Liver (tissue), 9 donors: ENCODE data around the gene HP. TPM values are rescaled to one million over a fixed set of nuclear protein-coding genes. Genes with fewer than 3 reads are reported as not detected.
"Not testable (repeated sequence)": the region's sequence is repeated elsewhere in the genome, so short reads cannot be mapped to it uniquely, and the experiment has no call there.

ENCODE experiments used
- DNase-seq: peaks from one replicate; pipeline ENCODE4 v3.0.0-alpha.2; 2017; ENCODE audit warnings: low spot score
- H3K27ac ChIP-seq, 2 donors: one replicate each; pipeline ENCODE4 v1.7.0; 2013; ENCODE audit warnings: inconsistent platforms in 2 of 2, low read length in 2 of 2, control low read depth in 1 of 2, low read depth in 1 of 2, mild to moderate bottlenecking in 1 of 2
- H3K27me3 ChIP-seq, 4 donors: one replicate each; pipeline versions ENCODE4 v1.6.1 to v1.7.0; 2013; ENCODE audit warnings: low read length in 3 of 4, inconsistent platforms in 1 of 4, mild to moderate bottlenecking in 1 of 4, moderate library complexity in 1 of 4; ENCODE audit not compliant: control insufficient read depth in 4 of 4, insufficient read depth in 4 of 4
- H3K36me3 ChIP-seq, 4 donors: one replicate each; pipeline versions ENCODE4 v1.6.1 to v1.7.0; 2013; ENCODE audit warnings: low read length in 3 of 4, mild to moderate bottlenecking in 3 of 4, low read depth in 1 of 4, moderate library complexity in 1 of 4; ENCODE audit not compliant: control insufficient read depth in 4 of 4, insufficient read depth in 3 of 4
- H3K4me1 ChIP-seq, 4 donors: one replicate each; pipeline versions ENCODE4 v1.6.1 to v1.7.0; 2013; ENCODE audit warnings: low read length in 3 of 4, mild to moderate bottlenecking in 3 of 4, moderate library complexity in 1 of 4; ENCODE audit not compliant: control insufficient read depth in 4 of 4, insufficient read depth in 4 of 4
- H3K4me3 ChIP-seq, 3 donors: one replicate each; pipeline versions ENCODE4 v1.6.1 to v1.7.0; 2013; ENCODE audit warnings: low read length in 3 of 3, control low read depth in 1 of 3, low read depth in 1 of 3, mild to moderate bottlenecking in 1 of 3
- H3K9ac ChIP-seq, 2 donors: one replicate each; pipeline ENCODE4 v1.7.0; 2013; ENCODE audit warnings: low read length in 2 of 2, mild to moderate bottlenecking in 2 of 2, moderate library complexity in 2 of 2, control low read depth in 1 of 2, low read depth in 1 of 2
- H3K9me3 ChIP-seq, 4 donors: one replicate each; pipeline versions ENCODE4 v1.6.1 to v1.7.0; 2013; ENCODE audit warnings: low read length in 3 of 4; ENCODE audit not compliant: control insufficient read depth in 4 of 4
- EGR1 ChIP-seq, 2 donors: IDR thresholded peaks; 2 replicates each; pipeline ENCODE4 v1.6.1; 2016 to 2018; ENCODE audit warnings: antibody characterized with exemption in 2 of 2, low read depth in 2 of 2
- GABPA ChIP-seq, 2 donors: IDR thresholded peaks in 1 of 2; conservative IDR thresholded peaks in 1 of 2; 2 replicates each; pipeline ENCODE4 v1.6.1; 2016; ENCODE audit warnings: antibody characterized with exemption in 2 of 2, mild to moderate bottlenecking in 1 of 2, moderate library complexity in 1 of 2
- HNF4A ChIP-seq, 2 donors: conservative IDR thresholded peaks; 2 replicates each; pipeline ENCODE4 v1.6.1; 2016; ENCODE audit warnings: antibody characterized with exemption in 2 of 2, mild to moderate bottlenecking in 2 of 2
- HNF4G ChIP-seq: IDR thresholded peaks from 2 replicates; pipeline ENCODE4 v1.6.1; 2016; ENCODE audit warnings: antibody characterized with exemption
- NR2F2 ChIP-seq: IDR thresholded peaks from 2 replicates; pipeline ENCODE4 v1.6.1; 2016; ENCODE audit warnings: antibody characterized with exemption
- RAD21 ChIP-seq, 2 donors: IDR thresholded peaks; 2 replicates each; pipeline ENCODE4 v1.6.1; 2016; ENCODE audit warnings: antibody characterized with exemption in 2 of 2, mild to moderate bottlenecking in 2 of 2
- RXRA ChIP-seq, 2 donors: IDR thresholded peaks; 2 replicates each; pipeline ENCODE4 v1.6.1; 2017 to 2018; ENCODE audit warnings: antibody characterized with exemption in 2 of 2, mild to moderate bottlenecking in 1 of 2
- SP1 ChIP-seq: IDR thresholded peaks from 2 replicates; pipeline ENCODE4 v1.6.1; 2018; ENCODE audit warnings: antibody characterized with exemption, mild to moderate bottlenecking
- WGBS: extraction: QIAGEN DNeasy Blood & Tissue Kit; methylation state at CpG from one replicate; pipeline ENCODE4 v1.1.7; 2013; 5-methylcytosine and 5-hydroxymethylcytosine counted together
- polyA plus RNA-seq, 2 donors: library from polyadenylated mRNA; stranded (reverse) in 1 of 2; unstranded in 1 of 2; fragments of 200-250 nt in 1 of 2; fragments of >200 nt in 1 of 2; fragmentation: Nextera tagmentation in 1 of 2; extraction: Ambion mirVana in 1 of 2; gene quantifications; one replicate each; pipeline versions ENCODE4 v1.2.1 to v1.2.3, GENCODE V29; 2013 to 2015
- total RNA-seq, 2 donors: library from RNA; depleted of rRNA; stranded (reverse); fragments of >200 nt; gene quantifications; one replicate each; pipeline ENCODE4 v1.2.3, GENCODE V29; 2014
- TF ChIP-seq, protein P1 (sequence below): IDR thresholded peaks from 2 replicates; pipeline ENCODE4 v1.6.1; 2016; ENCODE audit warnings: antibody characterized with exemption
- TF ChIP-seq, protein P2 (sequence below): IDR thresholded peaks from 2 replicates; pipeline ENCODE4 v1.6.1; 2016; ENCODE audit warnings: antibody characterized with exemption
- TF ChIP-seq, protein P3 (sequence below): IDR thresholded peaks from 2 replicates; pipeline ENCODE4 v1.6.1; 2016; ENCODE audit warnings: antibody characterized with exemption, mild to moderate bottlenecking
- donor health status: healthy.
- donor health status: healthy.
- donor health status: healthy.
- donor health status: healthy.
- donor health status: healthy.

The HP gene
- total and polyA plus RNA-seq, 4 donors, result 13,922 to 117,679 (median 53,485) TPM

DNA sequence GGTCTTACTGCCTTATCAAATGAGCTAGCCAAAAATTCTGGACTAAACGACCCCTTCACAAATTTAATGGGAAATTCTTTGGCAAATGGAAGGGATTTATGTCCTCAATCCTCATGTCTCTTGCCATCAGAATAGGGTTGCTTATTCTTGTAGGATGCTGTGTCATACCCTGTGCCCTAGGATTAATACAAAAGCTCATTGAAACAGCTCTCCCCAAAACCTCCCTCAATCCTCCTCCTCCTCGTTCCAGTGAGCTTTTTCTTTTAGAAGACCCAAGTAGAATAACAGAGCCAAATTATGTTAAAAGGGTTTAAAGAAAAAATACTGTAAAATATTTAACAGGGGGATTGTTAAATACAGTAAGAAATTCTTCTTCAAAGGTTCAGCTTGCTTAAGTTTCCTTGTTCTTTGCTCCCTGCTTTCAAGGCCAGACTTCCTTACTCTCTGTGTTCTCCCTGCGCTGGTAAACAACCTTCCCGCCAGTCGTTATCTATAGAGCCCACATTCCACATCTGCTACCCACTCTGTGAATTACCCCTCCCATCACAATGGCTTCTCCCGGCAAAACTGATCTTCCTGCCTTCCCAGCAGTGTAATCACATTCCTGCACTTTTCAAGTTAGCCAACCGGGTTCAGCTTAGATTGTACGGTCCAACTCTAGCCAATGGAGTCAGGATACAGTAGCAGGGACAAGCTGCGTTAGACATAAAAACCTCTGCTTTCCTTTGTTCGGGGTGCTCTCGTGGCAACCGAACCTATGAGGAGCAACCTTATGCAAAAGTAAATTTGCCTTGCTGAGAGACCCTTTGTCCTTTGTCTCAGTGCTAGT, 18.4 kb downstream of the HP start:
- no peak for DNase-seq
- Histone ChIP-seq H3K27me3 (no peaks in the 10 kb centered on the region), H3K9ac (no peak overlapping the region), H3K9me3 (no peaks in the 10 kb centered on the region), H3K4me3 (no peak overlapping the region), H3K27ac (no peak overlapping the region), H3K36me3 (peaks cover 0 to 38% (median 35%) of the 10 kb centered on the region in 4 donors), H3K4me1 (peaks cover 0 to 3% (median 1%) of the 10 kb centered on the region in 4 donors)
- 60% methylated on average over 12 of the region's 12 CpGs for WGBS
- TF ChIP-seq HNF4A (conservative IDR thresholded peaks at IDR 0.05), result peak in 1 of 2 donors; percentile 8
- peak; percentile 33 for TF ChIP-seq SP1
- peak in 1 of 2 donors; percentile 4 for TF ChIP-seq RAD21 (IDR thresholded peaks at IDR 0.05)
- no peak for TF ChIP-seq NR2F2
- TF ChIP-seq, protein P1, sequence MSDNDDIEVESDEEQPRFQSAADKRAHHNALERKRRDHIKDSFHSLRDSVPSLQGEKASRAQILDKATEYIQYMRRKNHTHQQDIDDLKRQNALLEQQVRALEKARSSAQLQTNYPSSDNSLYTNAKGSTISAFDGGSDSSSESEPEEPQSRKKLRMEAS, result no peak

DNA sequence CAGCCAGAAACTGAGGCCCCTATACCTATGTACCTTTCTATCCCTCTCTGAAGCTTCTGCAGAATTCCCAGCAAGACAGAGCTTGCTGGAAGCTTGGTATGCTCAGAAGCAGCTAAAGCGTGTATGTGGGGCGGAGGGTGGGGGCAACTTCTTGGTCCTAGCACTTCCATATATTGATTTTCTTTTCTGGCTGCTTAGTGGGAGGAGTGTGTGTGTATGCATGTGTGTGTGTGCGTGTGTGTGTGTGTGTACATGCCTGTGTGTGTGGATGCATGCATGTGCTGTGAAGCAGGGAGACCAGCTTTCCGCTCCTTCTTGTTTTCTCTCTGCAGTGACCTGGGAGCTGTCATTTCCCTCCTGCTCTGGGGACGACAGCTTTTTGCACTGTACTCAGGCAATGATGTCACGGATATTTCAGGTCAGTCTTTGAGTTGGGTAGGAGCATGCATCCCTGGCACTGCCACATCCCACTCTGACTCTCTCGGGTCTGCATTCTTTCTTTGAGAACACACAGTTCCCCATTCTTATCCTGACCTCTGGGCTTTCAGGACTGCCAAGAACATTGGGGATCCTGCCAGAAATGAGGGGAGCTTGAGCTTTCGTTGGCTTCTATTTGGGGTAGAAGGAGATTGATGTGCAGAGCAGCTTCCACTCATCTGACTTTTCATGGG, 19.4 kb downstream of the HP start:
- WGBS, result 63% methylated on average over 8 of the region's 8 CpGs
- TF ChIP-seq NR2F2 (peak; percentile 80), HNF4G (no peak), EGR1 (IDR thresholded peaks at IDR 0.05; ENCODE audit: low read depth in 2 of 2) (no peak), GABPA (IDR thresholded peaks at IDR 0.05 in 1 of 2, conservative IDR thresholded peaks at IDR 0.05 in 1 of 2) (no peak), HNF4A (conservative IDR thresholded peaks at IDR 0.05) (no peak), SP1 (peak; percentile 30), RXRA (IDR thresholded peaks at IDR 0.05) (no peak), RAD21 (IDR thresholded peaks at IDR 0.05) (no peak)
- TF ChIP-seq, protein P2, sequence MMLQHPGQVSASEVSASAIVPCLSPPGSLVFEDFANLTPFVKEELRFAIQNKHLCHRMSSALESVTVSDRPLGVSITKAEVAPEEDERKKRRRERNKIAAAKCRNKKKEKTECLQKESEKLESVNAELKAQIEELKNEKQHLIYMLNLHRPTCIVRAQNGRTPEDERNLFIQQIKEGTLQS, result no peak
- TF ChIP-seq, protein P3, sequence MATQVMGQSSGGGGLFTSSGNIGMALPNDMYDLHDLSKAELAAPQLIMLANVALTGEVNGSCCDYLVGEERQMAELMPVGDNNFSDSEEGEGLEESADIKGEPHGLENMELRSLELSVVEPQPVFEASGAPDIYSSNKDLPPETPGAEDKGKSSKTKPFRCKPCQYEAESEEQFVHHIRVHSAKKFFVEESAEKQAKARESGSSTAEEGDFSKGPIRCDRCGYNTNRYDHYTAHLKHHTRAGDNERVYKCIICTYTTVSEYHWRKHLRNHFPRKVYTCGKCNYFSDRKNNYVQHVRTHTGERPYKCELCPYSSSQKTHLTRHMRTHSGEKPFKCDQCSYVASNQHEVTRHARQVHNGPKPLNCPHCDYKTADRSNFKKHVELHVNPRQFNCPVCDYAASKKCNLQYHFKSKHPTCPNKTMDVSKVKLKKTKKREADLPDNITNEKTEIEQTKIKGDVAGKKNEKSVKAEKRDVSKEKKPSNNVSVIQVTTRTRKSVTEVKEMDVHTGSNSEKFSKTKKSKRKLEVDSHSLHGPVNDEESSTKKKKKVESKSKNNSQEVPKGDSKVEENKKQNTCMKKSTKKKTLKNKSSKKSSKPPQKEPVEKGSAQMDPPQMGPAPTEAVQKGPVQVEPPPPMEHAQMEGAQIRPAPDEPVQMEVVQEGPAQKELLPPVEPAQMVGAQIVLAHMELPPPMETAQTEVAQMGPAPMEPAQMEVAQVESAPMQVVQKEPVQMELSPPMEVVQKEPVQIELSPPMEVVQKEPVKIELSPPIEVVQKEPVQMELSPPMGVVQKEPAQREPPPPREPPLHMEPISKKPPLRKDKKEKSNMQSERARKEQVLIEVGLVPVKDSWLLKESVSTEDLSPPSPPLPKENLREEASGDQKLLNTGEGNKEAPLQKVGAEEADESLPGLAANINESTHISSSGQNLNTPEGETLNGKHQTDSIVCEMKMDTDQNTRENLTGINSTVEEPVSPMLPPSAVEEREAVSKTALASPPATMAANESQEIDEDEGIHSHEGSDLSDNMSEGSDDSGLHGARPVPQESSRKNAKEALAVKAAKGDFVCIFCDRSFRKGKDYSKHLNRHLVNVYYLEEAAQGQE, result no peak
- TF ChIP-seq, protein P1, result no peak
- H3K36me3 ChIP-seq, result peaks cover 0 to 35% (median 34%) of the 10 kb centered on the region in 4 donors
- no peak overlapping the region for H3K4me3 ChIP-seq
- H3K9me3 ChIP-seq, result no peaks in the 10 kb centered on the region
- H3K4me1 ChIP-seq, result no peaks in the 10 kb centered on the region
- H3K27ac ChIP-seq, result no peak overlapping the region
- no peak for DNase-seq
- no peaks in the 10 kb centered on the region for H3K27me3 ChIP-seq
- no peak overlapping the region for H3K9ac ChIP-seq

DNA sequence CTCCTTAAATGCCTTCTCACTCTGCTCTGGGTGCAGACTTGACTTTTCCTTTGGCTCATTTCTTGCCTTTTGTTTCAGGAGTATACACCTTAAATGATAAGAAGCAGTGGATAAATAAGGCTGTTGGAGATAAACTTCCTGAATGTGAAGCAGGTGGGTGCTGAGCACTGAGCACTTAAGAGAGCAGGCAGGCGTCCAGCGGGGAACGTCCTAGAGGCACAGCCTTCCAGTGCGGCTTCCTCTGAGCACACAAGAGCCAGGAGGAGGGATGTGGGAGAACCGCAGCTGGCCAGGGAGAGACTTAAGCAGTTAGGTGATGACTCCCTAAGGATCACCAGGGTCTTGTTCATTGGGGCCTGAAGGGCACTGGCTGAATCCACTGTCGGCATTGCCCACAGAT, 20.8 kb downstream of the HP start:
- H3K9ac ChIP-seq, H3K27me3 ChIP-seq, H3K4me3 ChIP-seq, H3K27ac ChIP-seq, H3K9me3 ChIP-seq, DNase-seq, H3K4me1 ChIP-seq: not testable (repeated sequence)
- WGBS, result 76% methylated on average over 2 of the region's 6 CpGs
- peaks cover 0 to 32% (median 30%) of the 10 kb centered on the region in 4 donors for H3K36me3 ChIP-seq
